Cardiac muscle cell (in vitro differentiated cells and primary cell): ENCODE results near the gene PTPN7. TPM values are rescaled to one million over a fixed set of nuclear protein-coding genes. Genes with fewer than 3 reads are reported as not detected.

Source experiments
- DNase-seq, 2 donors: peaks; one replicate each; pipeline versions ENCODE4 v3.0.0 to v3.0.0-alpha.2; 2010 to 2017; ENCODE audit warnings: low read depth in 1 of 2, low spot score in 1 of 2
- H3K27ac ChIP-seq: fragments of 200-600 bp; sonication (generic); 2 replicates; pipeline ENCODE4 v1.5.1; 2016
- H3K27me3 ChIP-seq: fragments of 200-600 bp; sonication (generic); 2 replicates; pipeline ENCODE4 v1.6.0; 2016; ENCODE audit warnings: control low read depth
- H3K36me3 ChIP-seq: fragments of 200-600 bp; sonication (generic); 2 replicates; pipeline ENCODE4 v1.5.1; 2016; ENCODE audit warnings: control low read depth
- H3K4me1 ChIP-seq: fragments of 200-600 bp; sonication (generic); 2 replicates; pipeline ENCODE4 v1.8.1; 2017; ENCODE audit warnings: low read depth, mild to moderate bottlenecking, mixed run types
- H3K4me3 ChIP-seq: fragments of 200-600 bp; sonication (generic); 2 replicates; pipeline ENCODE4 v1.5.1; 2016; ENCODE audit warnings: mild to moderate bottlenecking
- H3K9me3 ChIP-seq: fragments of 200-600 bp; sonication (generic); 2 replicates; pipeline ENCODE4 v1.5.1; 2017; ENCODE audit warnings: low read depth, mild to moderate bottlenecking, control low read depth
- polyA plus RNA-seq: library from polyadenylated mRNA; unstranded; fragments of >200 nt; fragmentation: Nextera tagmentation; extraction: Ambion mirVana; gene quantifications from 2 replicates; pipeline ENCODE4 v1.2.1, GENCODE V29; 2016
- total RNA-seq: library from RNA; depleted of rRNA; stranded (reverse); fragments of >200 nt; gene quantifications from 2 replicates; pipeline ENCODE4 v1.2.3, GENCODE V29; 2016
- TF ChIP-seq, protein P1 (sequence below): IDR thresholded peaks from 2 replicates; pipeline ENCODE4 v1.5.1; 2012; ENCODE audit warnings: low read depth, mild to moderate bottlenecking, low read length

Gene PTPN7
- total and polyA plus RNA-seq, 2 experiments from 2014 or later, result not detected

DNA sequence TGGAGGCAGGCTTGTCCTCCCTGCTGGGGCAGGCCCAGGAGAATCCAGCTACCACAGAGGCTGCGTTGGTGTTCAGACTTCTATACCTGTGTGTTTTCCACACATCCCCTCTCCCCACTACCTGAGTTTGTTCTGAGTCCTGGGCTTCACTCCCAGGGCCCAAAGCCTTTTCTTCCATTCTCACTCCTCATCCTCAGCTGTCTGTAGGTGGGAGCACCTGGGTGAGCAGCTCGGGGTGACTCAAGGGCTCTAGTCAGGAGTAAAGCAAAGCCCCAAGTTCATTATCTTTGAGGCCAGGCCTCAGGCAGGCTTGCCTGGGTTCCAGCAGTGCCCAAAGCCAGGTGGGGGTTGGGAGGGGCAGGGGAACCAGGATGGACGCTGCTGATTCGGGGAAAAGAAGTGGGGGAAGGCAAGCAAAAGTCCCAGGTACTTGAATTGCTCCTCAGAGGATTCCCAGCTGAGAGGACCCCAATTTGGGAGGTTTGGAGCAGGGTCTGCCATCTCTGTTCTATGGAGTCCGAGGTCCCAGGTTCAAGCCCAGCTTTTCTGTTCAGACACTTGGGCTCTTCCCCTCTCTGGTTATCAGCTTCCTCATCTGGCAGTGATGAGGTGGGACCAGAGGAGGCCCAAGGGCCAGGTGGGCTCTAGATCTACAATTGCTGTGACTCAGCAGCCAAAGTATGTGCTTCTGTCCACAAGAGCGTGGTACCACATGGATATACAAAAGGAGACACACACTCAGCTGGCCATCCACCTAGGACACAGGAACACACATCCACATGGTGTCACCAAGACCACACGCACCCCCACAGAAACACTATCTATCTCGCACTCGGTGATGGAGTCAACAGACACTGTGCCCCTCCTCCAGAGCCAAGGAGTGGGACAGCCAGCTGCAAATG, 5.8 kb upstream of the PTPN7 start:
- TF ChIP-seq, protein P1, sequence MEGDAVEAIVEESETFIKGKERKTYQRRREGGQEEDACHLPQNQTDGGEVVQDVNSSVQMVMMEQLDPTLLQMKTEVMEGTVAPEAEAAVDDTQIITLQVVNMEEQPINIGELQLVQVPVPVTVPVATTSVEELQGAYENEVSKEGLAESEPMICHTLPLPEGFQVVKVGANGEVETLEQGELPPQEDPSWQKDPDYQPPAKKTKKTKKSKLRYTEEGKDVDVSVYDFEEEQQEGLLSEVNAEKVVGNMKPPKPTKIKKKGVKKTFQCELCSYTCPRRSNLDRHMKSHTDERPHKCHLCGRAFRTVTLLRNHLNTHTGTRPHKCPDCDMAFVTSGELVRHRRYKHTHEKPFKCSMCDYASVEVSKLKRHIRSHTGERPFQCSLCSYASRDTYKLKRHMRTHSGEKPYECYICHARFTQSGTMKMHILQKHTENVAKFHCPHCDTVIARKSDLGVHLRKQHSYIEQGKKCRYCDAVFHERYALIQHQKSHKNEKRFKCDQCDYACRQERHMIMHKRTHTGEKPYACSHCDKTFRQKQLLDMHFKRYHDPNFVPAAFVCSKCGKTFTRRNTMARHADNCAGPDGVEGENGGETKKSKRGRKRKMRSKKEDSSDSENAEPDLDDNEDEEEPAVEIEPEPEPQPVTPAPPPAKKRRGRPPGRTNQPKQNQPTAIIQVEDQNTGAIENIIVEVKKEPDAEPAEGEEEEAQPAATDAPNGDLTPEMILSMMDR, result no peak
- Histone ChIP-seq H3K4me3 (no peak overlapping the region), H3K27me3 (no peaks in the 10 kb centered on the region), H3K4me1 (peaks cover 12% of the 10 kb centered on the region), H3K9me3 (no peaks in the 10 kb centered on the region), H3K36me3 (no peaks in the 10 kb centered on the region), H3K27ac (no peak overlapping the region)
- no peak for DNase-seq

DNA sequence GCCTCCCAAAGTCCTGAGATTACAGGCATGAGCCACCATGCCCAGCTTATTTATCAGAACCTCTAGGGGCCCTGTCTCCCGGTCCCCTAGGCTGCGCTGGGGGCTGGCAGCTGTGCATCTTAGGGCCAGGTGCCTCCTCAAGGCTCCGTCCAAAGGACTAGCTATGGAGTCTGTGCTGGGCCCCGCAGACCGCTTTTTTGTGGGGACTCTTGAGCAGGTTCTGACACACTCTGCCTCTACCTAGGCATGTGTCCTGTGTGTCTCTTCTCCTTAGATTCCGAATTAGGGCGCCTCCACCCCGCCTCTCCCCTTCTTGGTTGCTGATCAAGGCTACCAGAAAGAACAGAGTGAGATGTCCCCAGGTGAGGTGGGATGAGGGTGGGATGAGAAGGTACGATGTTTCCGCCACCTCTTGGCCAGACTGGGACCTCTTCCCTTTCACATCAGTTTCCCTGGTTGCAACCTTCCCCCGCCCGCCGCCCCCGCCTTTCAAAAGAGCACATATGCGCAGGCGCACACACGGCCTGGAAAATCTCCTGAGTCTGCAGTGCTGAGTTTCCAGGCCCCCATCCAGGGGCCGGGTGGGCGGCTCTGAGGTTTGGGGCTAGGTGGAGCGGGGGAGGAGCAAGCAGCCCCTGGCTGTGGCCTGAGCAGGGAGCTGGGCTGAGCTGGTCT, 5.0 kb upstream of the PTPN7 start:
- H3K27me3 ChIP-seq, result no peaks in the 10 kb centered on the region
- H3K4me1 ChIP-seq, result peaks cover 15% of the 10 kb centered on the region
- H3K9me3 ChIP-seq, result no peaks in the 10 kb centered on the region
- no peak overlapping the region for H3K4me3 ChIP-seq
- no peaks in the 10 kb centered on the region for H3K36me3 ChIP-seq
- H3K27ac ChIP-seq, result no peak overlapping the region
- no peak for DNase-seq
- TF ChIP-seq, protein P1, result no peak

DNA sequence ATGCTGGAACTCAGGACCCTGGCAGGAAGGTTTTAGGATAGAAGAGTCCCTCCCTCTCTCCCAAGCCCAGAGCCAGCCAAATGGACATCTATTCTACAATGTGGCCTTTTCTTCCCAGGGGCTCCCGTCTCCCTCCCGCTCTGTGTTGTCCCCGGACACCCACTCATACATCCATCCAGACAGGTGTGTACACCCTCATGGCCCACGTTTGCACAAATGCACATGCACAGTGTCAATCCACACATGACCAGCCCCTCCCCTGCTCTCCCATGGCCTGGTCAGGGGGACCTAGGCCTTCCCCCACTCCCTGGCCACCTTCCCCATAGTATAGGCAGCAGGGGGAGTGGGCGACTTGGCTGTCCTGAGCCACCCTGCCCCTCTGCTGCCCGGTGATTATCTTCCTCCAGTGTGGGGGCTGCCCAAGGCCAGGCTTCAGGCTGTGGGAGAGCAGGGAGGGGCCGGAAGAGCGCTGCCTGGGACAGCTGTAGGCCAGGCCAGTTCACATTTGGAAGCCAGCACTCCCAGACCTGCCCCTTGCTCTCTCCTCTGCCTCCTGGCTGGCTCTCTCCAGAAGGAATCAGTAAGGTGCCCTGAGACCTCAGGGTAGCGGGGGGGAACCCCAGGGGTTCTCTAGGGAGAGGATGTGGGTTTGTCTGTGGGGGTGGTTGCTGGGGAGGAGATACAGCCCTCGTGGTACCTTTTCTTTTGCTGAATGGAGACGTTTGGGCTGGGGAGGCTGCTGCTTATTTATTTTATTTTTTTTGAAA, 4.1 kb upstream of the PTPN7 start:
- TF ChIP-seq, protein P1, result no peak
- H3K27ac ChIP-seq, result no peak overlapping the region
- H3K4me3 ChIP-seq, result no peak overlapping the region
- no peaks in the 10 kb centered on the region for H3K27me3 ChIP-seq
- H3K9me3 ChIP-seq, result no peaks in the 10 kb centered on the region
- DNase-seq, result no peak
- peaks cover 15% of the 10 kb centered on the region for H3K4me1 ChIP-seq
- H3K36me3 ChIP-seq, result no peaks in the 10 kb centered on the region

- no peak overlapping the region for H3K4me3 ChIP-seq
- H3K27ac ChIP-seq, result no peak overlapping the region
- H3K4me1 ChIP-seq, result peaks cover 18% of the 10 kb centered on the region
- H3K27me3 ChIP-seq, result no peaks in the 10 kb centered on the region
- H3K9me3 ChIP-seq, result no peaks in the 10 kb centered on the region
- TF ChIP-seq, protein P1, result no peak
- no peaks in the 10 kb centered on the region for H3K36me3 ChIP-seq
- DNase-seq, result no peak
These were observed 3.2 kb upstream of the PTPN7 start for GRCh38 chr1:202163281-202164270.
